Stimulated activated CD8-positive, alpha-beta memory T cell treated with anti-CD3 and anti-CD28 coated beads, Interleukin-15, amount 100 ng/mL, for 48 hours (primary cell): Measurements from ENCODE around the gene XIRP2.

Experiments used
- DNase-seq, 2 donors: peaks; one replicate each; pipeline ENCODE4 v3.0.0-alpha.2; 2020; ENCODE audit warnings: low read depth in 2 of 2

The XIRP2 gene

DNA sequence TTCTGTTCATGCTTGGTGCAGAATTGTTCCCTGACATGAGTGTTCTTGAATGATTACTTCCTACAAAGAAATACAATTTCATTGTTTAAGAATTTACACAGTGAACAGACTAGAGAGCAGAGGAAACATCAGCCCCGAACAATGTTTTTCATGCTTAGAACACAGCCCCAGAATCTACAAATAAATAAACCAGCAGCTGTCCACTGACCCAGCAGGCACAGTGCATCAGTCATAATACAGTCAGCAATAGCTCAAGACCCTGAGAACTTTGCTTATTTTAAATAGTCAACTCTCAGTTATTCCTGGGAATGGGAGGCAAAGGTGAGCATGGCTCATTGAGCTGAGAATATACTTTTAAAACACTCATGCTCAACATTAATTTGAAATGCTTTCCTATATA lies 38.4 kb downstream of the XIRP2 start:
- DNase-seq, result no peak

DNA sequence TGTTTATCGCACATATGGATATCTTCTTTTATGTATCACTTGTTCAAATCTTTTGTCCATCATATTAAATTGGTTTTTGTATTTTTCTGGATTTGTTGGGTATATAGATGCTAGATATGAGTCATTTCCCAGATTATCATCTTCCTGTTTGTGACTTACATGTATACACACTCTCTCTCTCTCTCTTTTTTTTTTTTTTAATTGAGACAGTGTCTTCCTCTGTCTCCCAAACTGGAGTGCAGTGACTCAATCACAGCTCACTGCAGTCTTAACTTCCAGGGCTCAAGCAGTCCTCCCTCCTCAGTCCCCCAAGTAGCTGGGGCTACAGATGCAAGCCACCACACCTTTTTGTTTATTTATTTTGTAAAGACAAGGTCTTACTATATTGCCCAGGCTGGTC lies 43.8 kb downstream of the XIRP2 start:
- no peak for DNase-seq

GRCh38 chr2:166934817-166935216 lies 46.5 kb downstream of the XIRP2 start:
- no peak for DNase-seq

GRCh38 chr2:166942377-166942776 lies 54.1 kb downstream of the XIRP2 start:
- DNase-seq, result no peak

GRCh38 chr2:166944909-166945308 lies 56.6 kb downstream of the XIRP2 start:
- DNase-seq, result no peak

GRCh38 chr2:166957686-166958085 lies 69.4 kb downstream of the XIRP2 start:
- no peak for DNase-seq

GRCh38 chr2:166958986-166959481 lies 70.8 kb downstream of the XIRP2 start:
- no peak for DNase-seq

DNA sequence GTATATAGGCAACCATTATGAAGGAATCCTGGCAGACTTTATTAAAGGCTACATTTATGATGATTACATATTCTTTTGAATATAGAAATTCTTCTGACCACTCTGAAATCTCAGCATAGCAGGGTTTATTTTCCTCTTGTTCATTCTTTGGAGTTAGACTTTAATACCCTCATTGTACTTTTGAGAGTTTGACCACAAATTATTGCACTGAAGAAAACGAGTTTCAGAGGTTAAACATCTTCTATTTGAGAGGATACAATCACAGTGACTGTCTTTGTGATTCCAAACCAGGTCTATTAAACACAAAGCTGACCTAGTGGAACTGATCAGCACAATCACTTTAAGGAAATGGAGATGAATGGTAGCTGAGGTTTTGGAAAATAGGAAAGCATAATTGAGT lies 71.3 kb downstream of the XIRP2 start:
- no peak for DNase-seq

GRCh38 chr2:166960702-166961270 lies 72.5 kb downstream of the XIRP2 start:
- DNase-seq, result no peak

GRCh38 chr2:166961933-166962332 lies 73.7 kb downstream of the XIRP2 start:
- no peak for DNase-seq

GRCh38 chr2:166969486-166969885 lies 81.2 kb downstream of the XIRP2 start:
- no peak for DNase-seq

DNA sequence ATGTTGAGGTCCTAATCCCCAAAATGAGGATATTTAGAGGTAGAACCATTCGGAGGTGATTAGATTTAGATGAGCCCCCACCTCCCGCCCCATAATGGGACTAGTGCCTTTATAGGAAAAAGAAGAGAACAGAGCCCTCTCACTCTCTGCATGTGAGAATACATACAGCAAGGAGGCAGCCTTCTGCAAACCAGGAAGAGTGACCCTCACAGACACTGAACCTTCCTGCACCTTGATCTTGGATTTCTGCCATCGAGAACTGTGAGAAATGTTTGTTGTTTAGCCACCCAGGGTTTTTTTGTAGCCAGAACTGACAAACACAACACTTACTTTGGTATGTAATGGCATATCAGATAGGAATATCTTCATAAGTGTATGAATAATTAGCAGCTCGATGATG lies 83.7 kb downstream of the XIRP2 start:
- DNase-seq, result no peak

- no peak for DNase-seq
These were observed 84.1 kb downstream of the XIRP2 start for GRCh38 chr2:166972418-166972817.

DNA sequence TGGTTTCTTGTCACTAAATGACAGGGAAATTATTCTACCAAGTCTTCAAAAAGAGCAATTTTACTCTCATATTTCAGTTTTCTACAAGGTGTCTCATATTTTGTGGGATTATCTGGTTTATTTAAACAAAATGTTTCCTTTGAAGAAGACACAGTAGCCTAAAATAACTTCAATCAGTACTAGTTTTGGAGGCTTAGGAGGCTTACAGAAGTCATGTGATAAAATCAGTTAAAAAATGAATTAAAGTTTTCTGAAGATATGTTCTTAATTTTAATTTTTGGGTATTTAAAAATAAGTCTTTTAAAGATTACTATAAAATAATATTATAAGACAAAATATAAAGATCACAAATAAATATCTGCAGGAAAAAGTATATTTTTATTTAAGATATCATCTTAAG lies 95.9 kb downstream of the XIRP2 start:
- DNase-seq, result no peak

- no peak for DNase-seq
These were observed 96.5 kb downstream of the XIRP2 start for GRCh38 chr2:166984797-166985196.

DNA sequence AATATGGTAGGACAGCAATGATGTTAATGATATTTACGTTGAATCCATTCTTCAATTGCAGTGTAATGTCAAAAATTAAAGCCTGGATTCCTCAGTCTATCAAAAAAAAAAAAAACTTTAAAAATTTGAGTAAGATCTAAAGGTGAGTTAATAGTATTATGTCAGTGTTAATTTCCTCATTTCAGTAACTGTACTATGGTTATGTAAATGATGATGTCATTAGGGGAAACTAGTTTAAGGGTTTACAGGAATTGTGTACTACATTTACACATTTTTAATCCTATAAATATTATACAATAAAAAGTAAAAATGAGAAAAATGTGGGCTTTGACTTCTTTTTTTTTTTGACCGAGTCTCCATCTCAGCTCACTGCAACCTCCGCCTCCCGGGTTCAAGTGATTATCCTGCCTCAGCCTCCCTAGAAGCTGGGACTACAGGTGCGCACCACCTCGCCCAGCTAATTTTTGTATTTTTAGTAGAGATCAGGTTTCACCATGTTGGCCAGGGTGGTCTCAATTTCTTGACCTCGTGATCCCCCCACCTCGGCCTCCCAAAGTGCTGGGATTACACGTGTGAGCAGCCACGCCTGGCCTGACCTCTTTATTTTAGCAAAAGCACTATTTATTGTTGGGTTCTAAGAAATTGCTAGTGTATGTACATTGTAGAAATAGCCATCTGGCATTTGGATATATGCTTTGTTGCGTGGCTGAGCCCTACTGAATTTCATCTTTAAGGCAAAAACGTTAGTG lies 106.5 kb downstream of the XIRP2 start:
- DNase-seq, result no peak

- DNase-seq, result no peak
These were observed 108.2 kb downstream of the XIRP2 start for GRCh38 chr2:166996465-166996864.

- DNase-seq, result no peak
These were observed 112.9 kb downstream of the XIRP2 start for GRCh38 chr2:167001165-167001564.

DNA sequence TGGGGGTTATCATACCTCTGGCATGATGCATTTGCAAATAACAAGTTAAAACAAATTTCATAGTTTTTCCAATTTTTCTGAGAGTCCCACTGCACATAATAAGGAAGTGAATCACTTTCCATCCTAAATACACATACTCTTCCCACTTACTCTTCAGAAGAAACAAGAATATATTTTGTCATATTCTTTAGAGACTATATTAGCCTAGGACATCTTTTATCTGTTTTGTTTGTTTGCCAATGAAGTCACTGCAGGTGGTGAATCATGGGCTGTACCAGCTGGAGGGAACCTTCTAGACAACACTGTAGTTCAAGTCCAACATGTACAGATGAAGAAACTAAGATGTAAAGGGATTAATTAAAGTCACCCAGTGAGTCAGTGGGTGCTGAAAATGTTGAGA lies 116.8 kb downstream of the XIRP2 start:
- DNase-seq, result no peak

GRCh38 chr2:167013227-167013626 lies 124.9 kb downstream of the XIRP2 start:
- DNase-seq, result no peak

DNA sequence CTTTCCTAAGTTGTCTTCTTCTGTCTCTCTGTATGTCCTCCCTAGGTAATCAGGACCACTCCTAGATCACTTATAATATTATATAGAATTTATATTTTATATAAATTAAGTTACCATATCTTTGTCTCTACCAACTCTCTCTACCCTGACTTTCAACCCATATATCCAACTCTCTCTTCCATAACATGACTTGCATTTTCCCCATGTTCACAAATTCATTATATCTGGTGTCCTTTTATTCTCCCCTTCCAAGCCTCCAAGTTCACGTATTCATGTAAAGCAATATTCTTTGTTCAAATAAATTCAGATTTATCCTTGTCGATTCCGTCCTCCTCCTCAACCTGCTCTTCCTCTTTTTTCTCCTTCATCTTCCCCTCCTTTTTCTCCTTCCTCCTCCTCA lies 127.5 kb downstream of the XIRP2 start:
- DNase-seq, result no peak

- no peak for DNase-seq
These were observed 128.7 kb downstream of the XIRP2 start for GRCh38 chr2:167017021-167017420.

- no peak for DNase-seq
These were observed 130.3 kb downstream of the XIRP2 start for GRCh38 chr2:167018590-167018989.

DNA sequence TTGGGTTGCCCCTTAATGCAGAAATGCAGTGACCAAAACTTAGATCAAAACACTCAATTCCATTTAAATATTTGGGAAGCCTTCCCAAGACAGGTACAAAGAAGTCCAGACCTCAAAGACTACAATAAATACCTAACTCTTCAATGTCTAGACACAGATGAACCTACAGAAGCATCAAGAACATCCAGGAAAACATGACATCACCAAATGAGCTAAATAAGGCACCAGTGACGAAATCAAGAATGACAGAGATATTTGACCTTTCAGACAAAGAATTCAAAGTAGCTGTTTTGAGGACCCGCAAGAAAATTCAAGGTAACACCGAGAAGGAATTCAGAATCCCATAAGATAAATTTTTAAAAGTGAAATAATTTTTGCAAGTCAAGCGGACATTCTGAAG lies 140.2 kb downstream of the XIRP2 start:
- DNase-seq, result no peak
